Epithelial cell of umbilical artery (primary cell): Measurements from ENCODE around the gene BUB1B. TPM values are rescaled to one million over a fixed set of nuclear protein-coding genes. Genes with fewer than 3 reads are reported as not detected.

Source experiments
- total RNA-seq: library from RNA; depleted of rRNA; stranded (reverse); fragments of >200 nt; gene quantifications from 2 replicates; pipeline ENCODE4 v1.2.3, GENCODE V29; 2014

BUB1B gene
- 30.2 and 33.7 TPM in 2 replicates for total RNA-seq

GRCh38 chr15:40160689-40161688, at the start of gene BUB1B:
Gene BUB1B, plus strand, starts transcription at chr15:40161069. Its CDS starts 152 bp downstream, at chr15:40161221.

DNA sequence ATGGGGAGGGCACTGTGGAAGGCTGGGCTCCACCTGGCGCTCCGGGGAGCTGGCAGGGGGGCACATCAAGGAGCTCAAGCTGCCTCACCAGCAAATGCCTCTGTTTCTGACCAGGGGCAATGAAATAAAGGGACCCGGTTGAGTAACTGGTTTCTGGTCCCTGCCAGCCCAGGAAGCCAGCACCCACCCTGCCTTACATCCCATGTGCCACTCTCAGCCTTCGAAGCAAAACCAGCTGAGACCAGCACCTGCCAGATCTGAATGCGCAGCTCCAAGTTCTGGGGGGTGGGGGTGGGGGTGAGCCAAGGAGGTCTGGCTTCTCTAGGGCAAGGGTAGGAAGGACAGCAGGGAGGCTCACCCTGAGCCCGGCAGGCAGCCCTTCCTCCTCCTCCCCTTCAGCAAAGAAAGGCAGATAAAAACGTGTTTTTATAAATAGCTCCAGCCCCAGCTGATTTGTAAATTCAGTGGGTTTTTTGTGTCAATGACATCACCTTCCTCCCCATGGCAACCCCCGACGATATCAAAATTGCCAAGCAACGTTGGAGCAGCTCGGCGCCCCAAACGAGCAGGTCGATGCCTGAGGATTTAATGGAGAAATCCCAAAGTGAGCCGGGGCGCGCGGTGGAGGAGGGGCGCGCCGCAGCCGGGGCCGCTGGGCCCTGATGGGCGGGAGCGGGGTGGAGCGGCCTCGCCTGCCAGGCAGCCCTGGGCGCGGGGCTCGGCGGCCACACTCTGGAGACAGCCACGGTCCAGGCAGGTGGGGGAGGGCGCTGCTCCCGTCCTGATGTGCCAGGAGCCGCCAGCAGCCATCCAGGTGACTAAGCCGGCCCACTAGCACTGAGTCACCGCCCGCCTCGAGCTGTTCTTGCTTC, 77.9 kb downstream of the BUB1B start, which contains the start of gene PAK6:
PAK6 (plus strand) TSS at position 532 of the 872 bp plus-strand sequence. CDS start 25,723 bp downstream, outside the sequence.

Other genes with a start within 250 kb of the BUB1B start
- 48.0 and 48.1 TPM in 2 replicates for gene GPR176, start 240.8 kb upstream of the BUB1B start, total RNA-seq
- gene EIF2AK4, start 227.0 kb upstream of the BUB1B start, total RNA-seq = 42.2 and 54.1 TPM in 2 replicates
- gene SRP14, start 121.9 kb upstream of the BUB1B start, total RNA-seq = 212 and 340 TPM in 2 replicates
- gene BMF, start 52.2 kb upstream of the BUB1B start, total RNA-seq = 2.6 and 7.6 TPM in 2 replicates
- gene PAK6, start 78.0 kb downstream of the BUB1B start, total RNA-seq = not detected in 2 replicates
- gene ANKRD63, start 122.0 kb downstream of the BUB1B start, total RNA-seq = not detected in 2 replicates
- 3.9 and 7.8 TPM in 2 replicates for gene PLCB2, start 146.9 kb downstream of the BUB1B start, total RNA-seq
- 16.2 and 36.2 TPM in 2 replicates for gene INAFM2, start 162.6 kb downstream of the BUB1B start, total RNA-seq
- gene CCDC9B, start 179.9 kb downstream of the BUB1B start, total RNA-seq = 19.5 and 28.4 TPM in 2 replicates
- not detected in 2 replicates for gene PHGR1, start 190.0 kb downstream of the BUB1B start, total RNA-seq
- gene DISP2, start 197.2 kb downstream of the BUB1B start, total RNA-seq = under 0.01 and 0.15 TPM in 2 replicates
- gene KNSTRN, start 221.7 kb downstream of the BUB1B start, total RNA-seq = 55.2 and 80.5 TPM in 2 replicates
- gene IVD, start 244.7 kb downstream of the BUB1B start, total RNA-seq = 43.2 and 70.2 TPM in 2 replicates